GM12878 (cell line): ENCODE measurements around the gene DEXI. TPM values are rescaled to one million over a fixed set of nuclear protein-coding genes. Genes with fewer than 3 reads are reported as not detected.

Source experiments
- ATAC-seq: fragments of 200-7000 bp; cut with Tn5 transposase; 3 replicates; pipeline ENCODE4 v1.9.1; 2020; ENCODE audit warnings: mild to moderate bottlenecking, moderate library complexity
- BruUV-seq: library from RNA; stranded (reverse); fragments of 400-500 nt; replicated peaks from 2 replicates; lab custom pipeline; 2021; lab: Mats Ljungman, UMichigan
- CTCF ChIA-PET: fragments of 300-600 bp; sonication (Branson Sonifier 250); formaldehyde crosslinking; extraction: SDS; loops from one replicate; lab custom pipeline; 2021; ENCODE audit warnings: inconsistent platforms; lab: Yijun Ruan, JAX
- POLR2A ChIA-PET: fragments of 350-600 bp; formaldehyde crosslinking; extraction: SDS; loops from one replicate; lab custom pipeline; 2021; ENCODE audit warnings: inconsistent platforms; lab: Charles Lee
- RAD21 ChIA-PET: fragments of 300-600 bp; sonication (Branson Sonifier 250); formaldehyde crosslinking; loops from one replicate; lab custom pipeline; 2023; ENCODE audit warnings: antibody characterized with exemption; ENCODE audit not compliant: unreplicated experiment; lab: Charles Lee
- SMC1A ChIA-PET: fragments of 300-600 bp; sonication (Branson Sonifier 250); formaldehyde crosslinking; loops from one replicate; lab custom pipeline; 2023; ENCODE audit not compliant: unreplicated experiment, uncharacterized antibody; lab: Charles Lee
- DNase-seq: peaks from one replicate; pipeline ENCODE4 v3.0.0-alpha.2; 2011; ENCODE audit warnings: low read depth, low spot score
- FAIRE-seq: peaks from 3 replicates; lab custom pipeline; 2011; peaks lifted over from hg19 to GRCh38; lab: Jason Lieb, UNC
- H2AFZ ChIP-seq: 2 replicates; pipeline ENCODE4 v1.6.0; 2011; ENCODE audit warnings: low read depth, low read length, control low read depth; ENCODE audit not compliant: control insufficient read depth
- H3K27ac ChIP-seq: 2 replicates; pipeline ENCODE4 v1.5.1; 2011; ENCODE audit warnings: control low read depth; ENCODE audit not compliant: control insufficient read depth, insufficient read depth
- H3K27me3 ChIP-seq, 2 experiments: replicated peaks in 1 of 2; 2 replicates each; pipeline versions ENCODE4 v1.6.0 to v1.6.1; 2011; ENCODE audit warnings: low read length in 1 of 2; ENCODE audit not compliant: control insufficient read depth in 2 of 2, insufficient read depth in 2 of 2
- H3K36me3 ChIP-seq, 2 experiments: 2 replicates each; pipeline ENCODE4 v1.5.1; 2011; ENCODE audit warnings: low read length in 1 of 2; ENCODE audit not compliant: control insufficient read depth in 2 of 2, insufficient read depth in 2 of 2
- H3K4me1 ChIP-seq: 2 replicates; pipeline ENCODE4 v1.6.1; 2011; ENCODE audit warnings: mild to moderate bottlenecking, low read length, moderate library complexity, mixed read lengths; ENCODE audit not compliant: control insufficient read depth, insufficient read depth
- H3K4me2 ChIP-seq: 2 replicates; pipeline ENCODE4 v1.6.0; 2011; ENCODE audit warnings: control low read depth; ENCODE audit not compliant: control insufficient read depth, insufficient read depth
- H3K4me3 ChIP-seq: fragments of 200-600 bp; sonication (generic); 2 replicates; pipeline ENCODE4 v1.5.1; 2016
- H3K79me2 ChIP-seq: 2 replicates; pipeline ENCODE4 v1.6.0; 2011; ENCODE audit warnings: low read length; ENCODE audit not compliant: control insufficient read depth, insufficient read depth
- H3K9ac ChIP-seq: 2 replicates; pipeline ENCODE4 v1.8.0; 2011; ENCODE audit warnings: low read length, control low read depth, mixed read lengths; ENCODE audit not compliant: control insufficient read depth, insufficient read depth
- H3K9me3 ChIP-seq: replicated peaks from 3 replicates; pipeline ENCODE4 v1.5.1; 2011; ENCODE audit warnings: mild to moderate bottlenecking, low read length; ENCODE audit not compliant: control insufficient read depth, insufficient read depth
- H4K20me1 ChIP-seq: 2 replicates; pipeline ENCODE4 v1.6.0; 2011; ENCODE audit not compliant: control insufficient read depth, insufficient read depth
- BHLHE40 ChIP-seq, 2 experiments: fragments of 450-650 bp in 1 of 2; IDR thresholded peaks; 2 replicates each; pipeline ENCODE4 v1.6.1; 2011 to 2017; ENCODE audit warnings: low read depth in 2 of 2, borderline replicate concordance in 1 of 2, improper control_type of control experiment in 1 of 2, low read length in 1 of 2, mild to moderate bottlenecking in 1 of 2
- HDGF ChIP-seq: fragments of 450-650 bp; IDR thresholded peaks from 2 replicates; pipeline ENCODE4 v1.6.1; 2016; ENCODE audit warnings: antibody characterized with exemption
- MXI1 ChIP-seq: fragments of 150-350 bp; IDR thresholded peaks from 2 replicates; pipeline ENCODE4 v1.6.1; 2011; ENCODE audit warnings: low read depth, mild to moderate bottlenecking, inconsistent platforms, low read length, improper control_type of control experiment
- MYC ChIP-seq: IDR thresholded peaks from 2 replicates; pipeline ENCODE4 v1.6.1; 2011; ENCODE audit warnings: mild to moderate bottlenecking, low read length, moderate library complexity, inconsistent platforms; ENCODE audit not compliant: insufficient read depth, insufficient replicate concordance, insufficient read length, severe bottlenecking
- POLR2A ChIP-seq: IDR thresholded peaks from 2 replicates; pipeline ENCODE4 v1.6.1; 2011; ENCODE audit warnings: low read depth, mild to moderate bottlenecking, low read length
- POLR2AphosphoS2 ChIP-seq: IDR thresholded peaks from 2 replicates; pipeline ENCODE4 v1.6.1; 2011; ENCODE audit warnings: low read depth, mild to moderate bottlenecking, low read length, improper control_type of control experiment, moderate library complexity
- ZBED1 ChIP-seq: IDR thresholded peaks from 2 replicates; pipeline ENCODE4 v1.6.1; 2016; ENCODE audit warnings: borderline replicate concordance
- WGBS: methylation state at CpG from one replicate; pipeline ENCODE4 v1.1.6; 2016; ENCODE audit warnings: low lambda C conversion rate; ENCODE audit not compliant: insufficient replicate concordance, insufficient coverage; ENCODE audit errors: missing lambda C conversion rate; 5-methylcytosine and 5-hydroxymethylcytosine counted together
- in situ Hi-C: fragments of 300-500 bp; cut with MboI; formaldehyde crosslinking; loops from 9 replicates; pipeline ENCODE4 v1.14.3; 2018; ENCODE audit warnings: mixed read lengths
- intact Hi-C: fragments of 100-400 bp; cut with micrococcal nuclease; formaldehyde crosslinking; loops from one replicate; pipeline ENCODE4 v1.14.2; 2022; ENCODE audit not compliant: unreplicated experiment
- polyA plus RNA-seq, 11 experiments: library from polyadenylated mRNA; depleted of rRNA in 4 of 11; unstranded in 6 of 11; stranded (reverse) in 5 of 11; fragments of >200 nt; fragmentation: Nextera tagmentation in 4 of 11; fragmentation: Illumina TruSeq in 1 of 11; extraction: Ambion mirVana in 4 of 11; extraction: Trizol in 1 of 11; gene quantifications; 1 replicate in 1 of 11; 2 replicates in 10 of 11; pipeline versions ENCODE4 v1.2.1 to v1.2.3, GENCODE V29; 2011 to 2016; ENCODE audit warnings: inconsistent platforms in 2 of 11, missing spikeins in 2 of 11, low read depth in 1 of 11
- total RNA-seq, 4 experiments: library from RNA; depleted of rRNA in 3 of 4; stranded (reverse); fragments of >200 nt in 3 of 4; fragmentation: Illumina TruSeq in 1 of 4; extraction: Trizol in 1 of 4; gene quantifications; 2 replicates each; pipeline versions ENCODE4 v1.2.1 to v1.2.3, GENCODE V29; 2013 to 2021
- TF ChIP-seq, protein P1 (sequence below): fragments of 450-650 bp; IDR thresholded peaks from 2 replicates; pipeline ENCODE4 v1.6.1; 2017; ENCODE audit warnings: mild to moderate bottlenecking, moderate library complexity

Gene DEXI
- total and polyA plus RNA-seq, 10 of the 15 experiments (the other 5 are each of a cell fraction or from before 2014, with no cell fraction given): 1.4 to 26.3 (median 18.4) TPM

DNA sequence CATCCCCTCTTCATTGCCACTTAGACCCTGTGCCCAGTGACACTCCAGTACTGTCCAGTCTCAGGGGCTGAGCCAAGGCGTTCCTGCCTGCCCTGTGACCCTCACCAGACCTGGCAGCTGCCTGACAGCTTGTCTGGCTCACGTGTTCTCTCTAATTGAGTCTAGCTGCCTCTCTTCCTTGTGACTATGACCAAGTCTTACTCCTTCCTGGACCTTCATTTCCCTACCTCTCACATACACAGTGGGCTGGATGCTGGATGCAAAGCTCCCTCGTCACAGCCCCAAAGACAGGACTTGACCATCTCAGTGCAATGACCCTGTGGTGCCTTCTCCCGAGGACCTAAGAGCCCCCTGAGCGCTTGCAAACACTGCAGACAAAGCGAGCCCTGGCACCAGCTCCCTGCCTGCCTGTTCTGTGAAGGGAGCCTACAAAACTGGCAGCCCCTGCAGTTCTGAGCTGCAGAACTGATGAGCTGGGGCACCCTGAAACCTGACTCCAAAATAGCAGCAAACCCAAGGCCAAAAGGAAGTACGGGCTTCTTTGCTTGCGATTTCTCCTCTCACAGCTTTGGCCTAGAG is 1.7 kb downstream of the DEXI start:
- BruUV-seq: TSS peak; percentile 64
- DNase-seq (no peak), ATAC-seq (no peak)
- POLR2A ChIA-PET: interaction anchor here (0.5 to 3.8 kb wide), 7 partner anchors 9 to 653 kb away, joined by 3 to 24 read pairs (median 12); partner anchors contain the start of gene CIITA
- Histone ChIP-seq H3K9me3 (no peaks in the 10 kb centered on the region), H3K27me3 (no peaks in the 10 kb centered on the region), H3K4me2 (peak overlapping the region; percentile 98), H3K4me1 (peaks cover 39% of the 10 kb centered on the region), H3K9ac (peak overlapping the region; percentile 90), H3K36me3 (peaks cover 0 to 2% of the 10 kb centered on the region in 2 experiments; a peak in 2 of 4 replicates), H4K20me1 (no peaks in the 10 kb centered on the region; the same call in none of the 2 replicates)
- intact Hi-C loops: no loop called here
- 1% methylated on average over 8 of the region's 8 CpGs for WGBS
- in situ Hi-C loops: no loop called here
- TF ChIP-seq POLR2AphosphoS2 (peak; percentile 64; the same call in 1 of the 2 replicates), BHLHE40 (IDR thresholded peaks at IDR 0.05; ENCODE audit: borderline replicate concordance in 1 of 2, low read depth in 2 of 2, low read length in 1 of 2) (peak; percentile 36 to 69; a peak in 2 of 4 replicates), POLR2A (peak; percentile 33; the same call in 1 of the 2 replicates), MXI1 (peak; percentile 62; the same call in 1 of the 2 replicates), HDGF (0 out of 2 replicates have a peak, but pooled peaks have one; percentile 53), ZBED1 (no peak), MYC (no peak)
- TF ChIP-seq, protein P1, sequence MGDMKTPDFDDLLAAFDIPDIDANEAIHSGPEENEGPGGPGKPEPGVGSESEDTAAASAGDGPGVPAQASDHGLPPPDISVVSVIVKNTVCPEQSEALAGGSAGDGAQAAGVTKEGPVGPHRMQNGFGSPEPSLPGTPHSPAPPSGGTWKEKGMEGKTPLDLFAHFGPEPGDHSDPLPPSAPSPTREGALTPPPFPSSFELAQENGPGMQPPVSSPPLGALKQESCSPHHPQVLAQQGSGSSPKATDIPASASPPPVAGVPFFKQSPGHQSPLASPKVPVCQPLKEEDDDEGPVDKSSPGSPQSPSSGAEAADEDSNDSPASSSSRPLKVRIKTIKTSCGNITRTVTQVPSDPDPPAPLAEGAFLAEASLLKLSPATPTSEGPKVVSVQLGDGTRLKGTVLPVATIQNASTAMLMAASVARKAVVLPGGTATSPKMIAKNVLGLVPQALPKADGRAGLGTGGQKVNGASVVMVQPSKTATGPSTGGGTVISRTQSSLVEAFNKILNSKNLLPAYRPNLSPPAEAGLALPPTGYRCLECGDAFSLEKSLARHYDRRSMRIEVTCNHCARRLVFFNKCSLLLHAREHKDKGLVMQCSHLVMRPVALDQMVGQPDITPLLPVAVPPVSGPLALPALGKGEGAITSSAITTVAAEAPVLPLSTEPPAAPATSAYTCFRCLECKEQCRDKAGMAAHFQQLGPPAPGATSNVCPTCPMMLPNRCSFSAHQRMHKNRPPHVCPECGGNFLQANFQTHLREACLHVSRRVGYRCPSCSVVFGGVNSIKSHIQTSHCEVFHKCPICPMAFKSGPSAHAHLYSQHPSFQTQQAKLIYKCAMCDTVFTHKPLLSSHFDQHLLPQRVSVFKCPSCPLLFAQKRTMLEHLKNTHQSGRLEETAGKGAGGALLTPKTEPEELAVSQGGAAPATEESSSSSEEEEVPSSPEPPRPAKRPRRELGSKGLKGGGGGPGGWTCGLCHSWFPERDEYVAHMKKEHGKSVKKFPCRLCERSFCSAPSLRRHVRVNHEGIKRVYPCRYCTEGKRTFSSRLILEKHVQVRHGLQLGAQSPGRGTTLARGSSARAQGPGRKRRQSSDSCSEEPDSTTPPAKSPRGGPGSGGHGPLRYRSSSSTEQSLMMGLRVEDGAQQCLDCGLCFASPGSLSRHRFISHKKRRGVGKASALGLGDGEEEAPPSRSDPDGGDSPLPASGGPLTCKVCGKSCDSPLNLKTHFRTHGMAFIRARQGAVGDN: 0 out of 2 replicates have a peak, but pooled peaks have one; percentile 3
- TF ChIP-seq, all 136 proteins: peak for 6
- ChIA-PET CTCF (interaction anchor here (0.6 to 6.3 kb wide), 11 partner anchors 8 to 653 kb away, joined by 3 to 63 read pairs (median 4); partner anchors contain the start of gene CIITA), SMC1A (interaction anchor here (0.8 to 3.0 kb wide), 16 partner anchors 8 to 770 kb away, joined by 3 to 12 read pairs (median 4); partner anchors contain the start of gene NUBP1), RAD21 (interaction anchor here (0.5 to 7.1 kb wide), 10 partner anchors 9 to 1024 kb away, joined by 3 to 50 read pairs (median 4); partner anchors contain the start of gene NUBP1)
- no peak overlapping the region for H2AFZ ChIP-seq
- H3K79me2 ChIP-seq: peaks cover 66% of the 10 kb centered on the region
- no peak for FAIRE-seq
- H3K27ac ChIP-seq: peak overlapping the region; percentile 71
- peak overlapping the region; percentile 82 for H3K4me3 ChIP-seq
